Activated gamma-delta T cell (primary cell): ENCODE measurements around the gene ICAM2.

Source experiments
- DNase-seq: peaks from one replicate; lab custom pipeline; 2025; lab: John Stamatoyannopoulos, UW
- total RNA-seq, 2 donors: gene quantifications; one replicate each; lab custom pipeline; 2026; lab: John Stamatoyannopoulos, UW

The ICAM2 gene
- 29.1 to 46.1 reads per million in 2 donors for total RNA-seq

GRCh38 chr17:64020056-64020766, at the start of gene ICAM2:
Gene ICAM2, minus strand, starts transcription at chr17:64020633. Its CDS starts 13,942 bp downstream, at chr17:64006691.
- peak; percentile 25 for DNase-seq

DNA sequence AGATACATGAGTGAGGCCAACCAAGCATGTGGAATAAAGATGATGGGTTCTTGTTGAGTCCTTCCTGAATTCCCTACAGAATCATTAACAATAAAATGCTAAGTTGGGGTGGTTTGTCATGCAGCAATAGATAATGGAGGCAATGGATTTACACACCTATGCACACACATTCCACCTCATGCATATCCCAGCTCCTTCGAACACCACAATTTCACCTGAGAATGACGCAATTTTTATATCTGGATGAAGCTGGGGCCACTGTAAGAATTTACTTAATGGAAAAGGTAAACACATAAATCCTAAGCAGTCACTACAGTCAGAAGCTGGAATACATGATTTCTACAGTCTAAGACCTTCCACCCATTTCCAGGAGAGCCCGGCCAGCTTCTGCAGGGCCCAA, 49.8 kb upstream of the ICAM2 start:
- no peak for DNase-seq

- DNase-seq: no peak
These were observed 48.7 kb upstream of the ICAM2 start for GRCh38 chr17:64069143-64069542.

DNA sequence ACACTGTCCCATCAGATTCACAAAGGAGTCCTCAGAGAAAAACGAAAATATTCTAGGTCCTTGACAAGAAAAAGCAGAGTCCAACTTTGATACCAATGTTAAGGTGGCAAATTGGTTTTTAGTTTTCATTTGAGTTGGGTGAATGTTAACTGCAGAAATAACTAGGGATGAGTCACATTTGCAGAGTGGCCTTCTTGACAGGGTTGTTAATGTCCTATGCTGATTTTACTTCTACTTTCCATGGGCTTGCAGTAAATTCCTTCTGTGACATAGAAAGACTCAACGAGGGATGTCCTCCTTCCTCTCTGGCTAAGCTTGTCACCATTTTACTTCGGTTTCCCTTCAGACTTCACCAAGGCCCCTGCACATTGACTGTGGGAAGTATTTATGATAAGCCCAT, 47.2 kb upstream of the ICAM2 start:
- DNase-seq: no peak

DNA sequence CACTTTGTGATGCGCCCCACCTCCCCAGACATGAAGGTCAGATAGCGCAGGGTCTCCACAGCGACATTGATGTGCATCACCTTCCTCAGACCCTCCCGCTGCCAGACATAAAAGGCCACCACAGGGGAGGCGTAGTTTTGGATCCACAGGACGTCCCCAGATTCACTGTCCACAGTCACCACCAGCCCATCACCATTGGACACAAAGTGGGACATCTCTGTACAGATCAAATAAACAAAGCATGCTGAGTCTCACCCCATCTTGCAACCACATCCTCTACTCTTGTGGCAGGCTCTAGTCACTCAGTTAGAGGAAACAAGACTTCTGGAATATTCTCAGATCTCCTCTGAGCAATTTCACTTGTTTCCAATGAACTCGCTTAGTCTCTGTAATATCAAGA, 46.3 kb upstream of the ICAM2 start:
- no peak for DNase-seq

DNA sequence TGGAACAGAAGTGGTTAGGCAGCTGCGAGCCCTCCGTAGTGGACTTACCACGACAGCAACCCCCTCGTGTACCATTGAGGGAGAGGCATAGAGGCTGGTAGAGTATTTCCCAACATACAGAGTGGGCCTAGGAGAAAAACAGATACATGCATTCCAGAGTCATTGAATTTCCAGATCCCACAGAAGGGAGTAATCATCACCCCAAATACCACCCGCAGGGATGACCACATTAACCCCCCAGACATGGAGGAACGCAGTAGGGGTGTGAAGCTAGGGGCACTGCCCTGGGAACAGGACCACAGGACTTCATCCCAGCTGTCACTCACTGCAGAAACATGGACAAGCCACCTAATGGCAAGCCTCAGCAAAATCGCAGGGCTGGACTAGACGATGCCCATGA, 44.7 kb upstream of the ICAM2 start:
- no peak for DNase-seq

GRCh38 chr17:64064331-64064730, 43.9 kb upstream of the ICAM2 start:
- DNase-seq: no peak

GRCh38 chr17:64063766-64064224, 43.4 kb upstream of the ICAM2 start:
- peak; percentile 27 for DNase-seq

DNA sequence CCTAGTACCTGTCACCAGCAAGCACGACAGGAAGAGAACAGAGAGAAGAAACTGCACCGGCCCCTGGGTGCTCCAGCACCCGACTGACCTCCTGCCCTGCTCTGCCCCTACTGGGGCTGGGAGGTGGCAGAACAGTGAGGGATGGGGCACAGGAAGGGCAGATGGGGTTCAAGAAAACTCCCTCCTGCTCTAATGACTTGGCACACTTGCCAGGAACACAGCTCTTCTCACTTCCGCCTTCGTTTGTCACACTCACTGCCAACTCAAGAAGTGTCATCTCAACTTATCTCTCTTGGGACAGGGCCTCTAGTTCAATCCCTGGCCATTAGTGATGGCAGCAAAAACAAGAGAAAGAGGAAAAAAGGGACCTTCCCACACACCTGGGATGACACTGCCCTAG, 42.7 kb upstream of the ICAM2 start:
- DNase-seq: no peak

GRCh38 chr17:64061178-64061898, 40.9 kb upstream of the ICAM2 start:
- DNase-seq: no peak

DNA sequence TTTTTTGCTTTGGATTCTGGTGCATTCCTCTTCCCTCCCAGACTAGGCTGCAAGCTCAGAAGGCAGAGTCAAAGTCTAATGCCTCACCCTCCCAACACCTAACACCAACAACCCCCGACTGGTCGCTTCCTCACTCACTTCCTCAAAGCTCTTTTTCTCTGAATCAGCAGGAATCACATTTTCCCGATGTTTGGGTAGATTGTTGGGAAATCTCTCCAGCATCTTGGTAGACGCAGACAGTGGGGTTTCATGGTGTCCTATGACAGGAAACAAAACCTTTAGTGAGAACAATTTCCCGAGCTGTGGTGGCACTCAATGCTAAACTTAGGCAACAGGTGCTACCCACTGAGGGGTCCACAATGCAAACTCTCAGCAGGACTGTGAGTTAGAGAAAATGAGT, 39.9 kb upstream of the ICAM2 start:
- DNase-seq: no peak

DNA sequence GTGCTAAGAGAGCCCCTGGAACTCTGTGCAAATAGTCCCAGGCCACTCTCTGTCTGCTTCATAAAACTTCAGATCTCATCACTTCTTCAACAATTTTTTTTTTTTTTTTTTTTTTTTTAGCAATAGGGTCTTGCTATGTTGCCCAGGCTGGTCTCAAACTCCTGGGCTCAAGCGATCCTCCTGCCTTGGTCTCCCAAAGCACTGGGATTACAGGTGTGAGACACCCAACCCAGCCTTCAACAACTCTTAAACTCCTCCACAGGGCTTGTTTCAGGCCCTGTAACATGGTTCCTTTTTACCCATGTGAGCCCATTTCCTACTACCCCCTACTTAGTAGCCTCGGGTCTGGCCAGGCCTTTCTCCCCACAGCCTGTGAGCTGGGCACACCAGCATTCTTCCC, 39.3 kb upstream of the ICAM2 start:
- DNase-seq: no peak

DNA sequence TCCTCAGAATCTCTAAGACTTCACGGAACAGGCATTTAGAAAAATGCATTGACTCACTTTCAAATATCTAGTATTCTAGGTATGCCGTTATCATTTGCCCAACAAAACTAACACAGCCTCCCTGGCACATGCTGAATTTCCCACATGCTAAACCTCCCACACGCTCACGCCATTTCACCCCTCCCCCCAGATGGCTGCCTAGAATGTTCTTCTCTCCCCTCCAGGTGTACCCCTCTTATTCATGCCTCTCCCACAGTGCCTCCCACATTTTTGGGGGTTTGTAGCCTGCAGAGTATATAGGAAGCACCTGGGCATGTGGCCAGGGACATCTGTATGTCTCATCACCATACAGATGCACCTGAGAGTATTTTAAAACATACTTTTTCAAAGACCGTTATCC, 38.2 kb upstream of the ICAM2 start:
- DNase-seq: no peak

DNA sequence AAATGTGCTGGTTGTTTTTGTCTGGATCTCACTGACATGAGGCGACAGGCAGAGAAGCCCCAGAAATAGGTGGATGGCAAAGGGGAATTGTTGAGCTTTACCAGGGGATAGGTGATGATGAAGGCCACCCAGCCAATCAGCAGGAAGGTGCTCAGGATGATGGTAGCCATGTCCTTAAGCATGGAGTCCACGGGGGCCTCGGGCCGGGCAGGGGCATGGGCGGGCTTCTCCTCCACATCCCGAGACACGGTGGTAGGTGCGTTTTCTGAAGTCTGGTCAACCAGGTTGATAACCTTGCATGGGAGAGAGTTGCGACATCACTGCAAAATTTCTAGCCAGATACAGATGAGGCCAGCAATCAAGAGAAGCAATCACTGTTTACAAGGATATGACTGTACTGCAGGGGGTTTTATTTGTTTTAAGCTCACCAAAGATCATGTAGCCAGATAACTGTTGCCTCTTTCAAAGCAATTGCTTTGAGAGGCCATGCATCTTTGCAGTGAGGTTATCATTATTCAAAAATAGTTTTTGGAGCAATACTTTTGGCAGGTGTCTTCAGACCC, 37.3 kb upstream of the ICAM2 start:
- no peak for DNase-seq

DNA sequence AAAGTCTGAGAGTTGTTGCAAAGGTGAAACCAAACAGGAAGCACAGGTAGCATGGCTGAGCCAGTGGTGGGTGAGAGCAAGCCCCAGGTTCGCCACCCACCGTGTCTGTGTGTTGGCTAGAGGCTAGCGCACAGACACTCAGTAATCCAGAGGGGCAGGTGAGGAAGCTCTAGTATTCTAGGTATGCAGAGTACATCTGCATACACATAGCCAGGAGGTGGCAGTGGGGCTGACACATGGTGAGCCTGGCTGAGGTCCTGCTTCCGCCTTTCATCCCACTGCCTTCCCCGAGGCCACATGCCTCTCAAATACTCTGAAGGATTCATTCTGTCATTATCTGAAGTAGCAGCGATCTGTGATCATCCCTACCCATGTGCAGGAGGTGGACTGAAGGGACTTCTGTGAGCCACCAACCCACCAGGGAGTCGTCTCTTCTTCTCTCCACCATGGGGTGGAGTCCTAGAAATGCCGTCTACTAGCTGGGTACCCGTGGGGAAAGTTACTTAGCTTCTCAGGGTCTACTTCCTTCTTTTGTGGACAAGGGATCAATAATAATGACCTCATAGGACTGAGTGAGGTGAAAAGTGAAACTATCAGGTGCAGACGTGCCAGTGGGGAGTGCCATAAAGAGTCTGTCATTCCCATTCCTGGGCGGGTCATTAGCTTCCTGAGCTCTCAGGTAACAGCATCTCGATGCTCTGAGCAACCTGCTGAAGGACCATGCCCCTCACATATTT, 36.0 kb upstream of the ICAM2 start:
- no peak for DNase-seq

DNA sequence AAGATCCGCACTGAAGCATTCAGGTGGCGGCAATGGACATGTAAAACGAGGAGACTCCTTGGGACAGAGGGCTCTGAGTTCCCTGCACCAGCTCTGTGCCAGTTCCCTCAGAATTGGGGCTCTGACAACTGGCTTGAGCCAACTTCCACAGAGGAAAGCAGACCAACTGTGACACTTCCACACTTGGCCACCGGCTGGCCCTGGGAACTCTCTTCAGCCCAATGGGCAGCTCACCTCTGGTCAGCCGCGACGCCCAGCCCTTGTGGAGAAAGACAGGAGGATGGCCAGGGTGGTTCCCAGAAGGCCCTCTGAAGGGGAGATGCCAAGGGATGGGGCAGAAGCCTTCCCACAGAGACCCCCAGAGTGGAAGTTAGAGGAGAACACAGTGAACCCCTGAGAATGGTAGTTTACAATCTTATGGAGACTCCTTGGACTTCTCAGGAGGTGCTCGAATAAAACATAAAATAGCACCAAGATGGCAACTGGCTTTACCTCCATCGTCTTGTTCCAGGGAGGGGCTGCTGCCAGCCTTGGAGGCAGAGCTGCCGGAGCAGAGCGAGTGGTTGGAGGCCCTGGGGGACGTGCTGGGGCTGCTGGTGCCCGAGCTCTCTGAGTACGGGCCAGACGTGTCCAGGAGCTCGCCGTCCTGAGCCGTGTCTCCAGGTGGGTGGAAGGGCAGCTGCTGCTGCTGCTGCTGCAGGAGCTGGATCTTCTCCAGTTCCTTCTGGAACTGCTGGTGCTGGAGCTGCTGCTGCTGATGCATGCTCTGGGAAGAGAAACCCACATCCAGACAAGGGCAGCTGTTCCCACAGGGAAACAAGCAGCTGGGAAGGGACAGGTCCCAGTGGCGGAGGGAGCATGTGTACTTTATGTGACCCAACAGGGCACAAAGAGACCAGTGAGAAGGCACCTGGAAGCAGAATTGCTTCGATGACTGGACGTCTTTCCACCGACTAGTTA, 35.0 kb upstream of the ICAM2 start:
- no peak for DNase-seq

- DNase-seq: no peak
These were observed 33.9 kb upstream of the ICAM2 start for GRCh38 chr17:64054304-64054703.

- no peak for DNase-seq
These were observed 32.7 kb upstream of the ICAM2 start for GRCh38 chr17:64053101-64053500.

- DNase-seq: no peak
These were observed 30.7 kb upstream of the ICAM2 start for GRCh38 chr17:64051153-64051552.

GRCh38 chr17:64048805-64049204, 28.4 kb upstream of the ICAM2 start:
- DNase-seq: no peak

DNA sequence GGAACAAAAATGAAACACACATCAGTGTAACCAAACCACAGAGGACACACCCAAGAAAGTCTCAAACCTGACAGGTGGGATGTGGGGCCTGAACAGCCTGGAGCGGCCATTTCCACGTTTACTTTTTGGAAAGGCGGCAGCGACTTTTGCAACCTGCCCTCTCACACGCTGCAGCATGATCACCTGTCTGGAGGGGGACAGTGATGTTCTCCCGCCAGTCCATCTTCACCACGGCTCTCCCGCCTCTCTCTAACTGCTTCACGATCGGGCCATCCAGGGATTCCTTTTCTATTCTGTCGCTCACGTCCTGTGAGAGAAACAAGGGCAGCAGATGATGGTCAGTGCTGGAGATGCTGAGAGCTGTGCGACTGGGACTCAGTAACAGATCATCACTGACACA, 24.7 kb upstream of the ICAM2 start:
- no peak for DNase-seq
